HepG2 (cell line): Measurements from ENCODE around the gene DMKN. TPM values are rescaled to one million over a fixed set of nuclear protein-coding genes. Genes with fewer than 3 reads are reported as not detected.

ENCODE experiments used
- CEBPZ ChIP-seq: IDR thresholded peaks from 2 replicates; pipeline ENCODE4 v1.6.1; 2012; ENCODE audit warnings: low read length, improper control_type of control experiment
- FOXK2 ChIP-seq: fragments of 450-650 bp; IDR thresholded peaks from 2 replicates; pipeline ENCODE4 v1.6.1; 2016
- GMEB2 ChIP-seq: IDR thresholded peaks from 2 replicates; pipeline ENCODE4 v1.6.1; 2016; ENCODE audit warnings: missing biosample characterization, missing genetic modification reagents, low read depth
- MAFK ChIP-seq, 2 experiments: IDR thresholded peaks in 1 of 2; conservative IDR thresholded peaks in 1 of 2; 2 replicates each; pipeline ENCODE4 v1.6.1; 2011; ENCODE audit warnings: improper control_type of control experiment in 2 of 2, low read length in 2 of 2
- MTF1 ChIP-seq: sonication (generic); formaldehyde crosslinking; IDR thresholded peaks from 2 replicates; pipeline ENCODE4 v1.5.0; 2020; ENCODE audit warnings: missing genetic modification reagents
- POLR2G ChIP-seq: fragments of 200-400 bp; formaldehyde crosslinking; IDR thresholded peaks from 2 replicates; pipeline ENCODE4 v1.6.1; 2018; ENCODE audit warnings: mild to moderate bottlenecking, low read depth, low read length, moderate library complexity
- SP5 ChIP-seq: IDR thresholded peaks from 2 replicates; pipeline ENCODE4 v1.6.1; 2016; ENCODE audit warnings: low read depth, borderline replicate concordance
- THAP9 ChIP-seq: sonication (generic); formaldehyde crosslinking; IDR thresholded peaks from 2 replicates; pipeline ENCODE4; 2020; ENCODE audit warnings: missing genetic modification reagents, mild to moderate bottlenecking, borderline replicate concordance
- TRIM22 ChIP-seq: fragments of 450-650 bp; IDR thresholded peaks from 2 replicates; pipeline ENCODE4 v1.6.1; 2017
- ZBTB33 ChIP-seq: sonication (generic); formaldehyde crosslinking; IDR thresholded peaks from 2 replicates; pipeline ENCODE4 v1.4.0; 2020; ENCODE audit warnings: missing genetic modification reagents
- ZNF235 ChIP-seq: sonication (generic); formaldehyde crosslinking; IDR thresholded peaks from 2 replicates; pipeline ENCODE4 v1.8.1; 2023; ENCODE audit warnings: mild to moderate bottlenecking, missing genetic modification reagents, borderline replicate concordance
- ZSCAN22 ChIP-seq: sonication (generic); formaldehyde crosslinking; IDR thresholded peaks from 2 replicates; pipeline ENCODE4 v1.4.0; 2020; ENCODE audit warnings: mild to moderate bottlenecking, missing genetic modification reagents
- polyA plus RNA-seq, 8 experiments: library from polyadenylated mRNA; depleted of rRNA in 3 of 8; stranded (reverse) in 7 of 8; unstranded in 1 of 8; fragments of >200 nt; fragmentation: Illumina TruSeq in 4 of 8; extraction: Trizol in 4 of 8; gene quantifications; 2 replicates each; pipeline versions ENCODE4 v1.2.1 to v1.2.3, GENCODE V29; 2011 to 2016; ENCODE audit warnings: low read depth in 4 of 8, missing spikeins in 1 of 8, mixed read lengths in 1 of 8; ENCODE audit not compliant: insufficient read depth in 1 of 8
- total RNA-seq, 5 experiments: library from RNA; depleted of rRNA; stranded (reverse); fragments of >200 nt; fragmentation: Illumina TruSeq; extraction: Trizol; gene quantifications; 2 replicates each; pipeline ENCODE4 v1.2.3, GENCODE V29; 2016; ENCODE audit warnings: low read depth in 1 of 5
- TF ChIP-seq, protein P1 (sequence below): sonication (generic); formaldehyde crosslinking; IDR thresholded peaks from 2 replicates; pipeline ENCODE4 v1.4.0; 2020; ENCODE audit warnings: missing genetic modification reagents

The DMKN gene
- total and polyA plus RNA-seq, 2 of the 13 experiments (the other 11 are each of a cell fraction or from before 2014, with no cell fraction given): 50.8 to 57.1 TPM

- TF ChIP-seq CEBPZ (no peak), MTF1 (CRISPR knock-in tag) (no peak), SP5 (CRISPR knock-in tag) (0 out of 2 replicates have a peak, but pooled peaks have one; percentile 19), ZBTB33 (CRISPR knock-in tag) (no peak), MAFK (conservative IDR thresholded peaks at IDR 0.05 in 1 of 2, IDR thresholded peaks at IDR 0.05 in 1 of 2; ENCODE audit: low read length in 2 of 2) (no peak), ZNF235 (no peak), THAP9 (no peak; the same call in 1 of the 2 replicates), FOXK2 (no peak), TRIM22 (no peak), ZSCAN22 (CRISPR knock-in tag) (no peak), GMEB2 (CRISPR knock-in tag) (no peak), POLR2G (no peak; the same call in 1 of the 2 replicates)
- TF ChIP-seq, protein P1, sequence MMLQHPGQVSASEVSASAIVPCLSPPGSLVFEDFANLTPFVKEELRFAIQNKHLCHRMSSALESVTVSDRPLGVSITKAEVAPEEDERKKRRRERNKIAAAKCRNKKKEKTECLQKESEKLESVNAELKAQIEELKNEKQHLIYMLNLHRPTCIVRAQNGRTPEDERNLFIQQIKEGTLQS (CRISPR knock-in tag): peak; percentile 42; the same call in 1 of the 2 replicates
Measured at GRCh38 chr19:35509861-35510625, 3.4 kb downstream of the DMKN start (continued).
